WTC11 (cell line): ENCODE results near the gene ANKRD29. TPM values are rescaled to one million over a fixed set of nuclear protein-coding genes. Genes with fewer than 3 reads are reported as not detected.

Source experiments
- ATAC-seq: fragments of 200-7000 bp; cut with Tn5 transposase; 2 replicates; pipeline ENCODE4 v1.10.0; 2021; ENCODE audit warnings: mild to moderate bottlenecking, moderate library complexity
- CTCF ChIA-PET: fragments of 300-600 bp; sonication (Branson Sonifier 250); formaldehyde crosslinking; loops from one replicate; lab custom pipeline; 2021; ENCODE audit warnings: antibody characterized with exemption; lab: Charles Lee
- POLR2A ChIA-PET: fragments of 350-600 bp; sonication (Branson Sonifier 250); formaldehyde crosslinking; loops from one replicate; lab custom pipeline; 2021; ENCODE audit warnings: antibody characterized with exemption; lab: Charles Lee
- DNase-seq: peaks from one replicate; pipeline ENCODE4 v3.0.0; 2021; ENCODE audit warnings: low spot score
- H3K27ac Mint-ChIP-seq: 2 replicates; pipeline ENCODE4 v1.8.0; 2021; ENCODE audit warnings: mixed read lengths
- H3K27me3 Mint-ChIP-seq: 2 replicates; pipeline ENCODE4 v1.8.0; 2021; ENCODE audit warnings: low read depth, mild to moderate bottlenecking, moderate library complexity, mixed read lengths
- H3K36me3 Mint-ChIP-seq: 2 replicates; pipeline ENCODE4 v1.8.0; 2021; ENCODE audit warnings: mixed read lengths
- H3K4me1 Mint-ChIP-seq: 2 replicates; pipeline ENCODE4 v1.8.0; 2022; ENCODE audit warnings: mixed read lengths
- H3K4me3 Mint-ChIP-seq: 2 replicates; pipeline ENCODE4 v1.8.0; 2021; ENCODE audit warnings: mild to moderate bottlenecking, moderate library complexity, mixed read lengths
- H3K9me3 Mint-ChIP-seq: 2 replicates; pipeline ENCODE4 v1.8.0; 2021; ENCODE audit warnings: mixed read lengths
- AFF4 ChIP-seq: sonication (generic); formaldehyde crosslinking; IDR thresholded peaks from 2 replicates; pipeline ENCODE4 v1.8.1; 2023; ENCODE audit warnings: mild to moderate bottlenecking, missing genetic modification reagents, borderline replicate concordance
- ATF6 ChIP-seq: sonication (generic); formaldehyde crosslinking; IDR thresholded peaks from 2 replicates; pipeline ENCODE4 v1.8.1; 2023; ENCODE audit warnings: mild to moderate bottlenecking, missing genetic modification reagents
- E2F5 ChIP-seq: sonication (generic); formaldehyde crosslinking; IDR thresholded peaks from 2 replicates; pipeline ENCODE4 v1.8.1; 2022; ENCODE audit warnings: mild to moderate bottlenecking, moderate library complexity, missing genetic modification reagents
- EMX1 ChIP-seq: fragments of 250-450 bp; sonication (Bioruptor Pico); IDR thresholded peaks from 2 replicates; pipeline ENCODE4 v1.8.0; 2021; ENCODE audit warnings: mild to moderate bottlenecking
- FOXK1 ChIP-seq: sonication (generic); formaldehyde crosslinking; IDR thresholded peaks from 2 replicates; pipeline ENCODE4 v1.8.0; 2022; ENCODE audit warnings: mild to moderate bottlenecking, moderate library complexity, missing genetic modification reagents
- FOXP1 ChIP-seq: sonication (generic); formaldehyde crosslinking; IDR thresholded peaks from 2 replicates; pipeline ENCODE4 v1.8.0; 2022; ENCODE audit warnings: missing genetic modification reagents, mild to moderate bottlenecking, moderate library complexity, borderline replicate concordance
- HMGA2 ChIP-seq: fragments of 250-450 bp; sonication (Bioruptor Pico); IDR thresholded peaks from 2 replicates; pipeline ENCODE4 v1.4.0; 2021; ENCODE audit warnings: mild to moderate bottlenecking, moderate library complexity
- HMGXB4 ChIP-seq: sonication (generic); formaldehyde crosslinking; IDR thresholded peaks from 2 replicates; pipeline ENCODE4 v1.8.1; 2023; ENCODE audit warnings: mild to moderate bottlenecking, moderate library complexity, missing genetic modification reagents
- JAZF1 ChIP-seq: fragments of 250-450 bp; sonication (Bioruptor Pico); IDR thresholded peaks from 2 replicates; pipeline ENCODE4 v1.9.0; 2021; ENCODE audit warnings: moderate library complexity, mild to moderate bottlenecking, inconsistent platforms
- NFATC4 ChIP-seq: fragments of 250-450 bp; sonication (Bioruptor Pico); IDR thresholded peaks from 2 replicates; pipeline ENCODE4 v1.9.0; 2021; ENCODE audit warnings: mild to moderate bottlenecking
- PRRX2 ChIP-seq: fragments of 250-450 bp; sonication (Bioruptor Pico); IDR thresholded peaks from 2 replicates; pipeline ENCODE4 v1.8.0; 2021; ENCODE audit warnings: mild to moderate bottlenecking
- SOX15 ChIP-seq: fragments of 250-450 bp; sonication (Bioruptor Pico); IDR thresholded peaks from 2 replicates; pipeline ENCODE4 v1.9.0; 2021; ENCODE audit warnings: mild to moderate bottlenecking
- SP1 ChIP-seq: sonication (generic); formaldehyde crosslinking; conservative IDR thresholded peaks from 2 replicates; pipeline ENCODE4 v1.8.1; 2022; ENCODE audit warnings: missing genetic modification reagents
- STAT6 ChIP-seq: sonication (generic); formaldehyde crosslinking; conservative IDR thresholded peaks from 2 replicates; pipeline ENCODE4 v1.8.1; 2023; ENCODE audit warnings: mild to moderate bottlenecking, low read depth, missing genetic modification reagents, moderate library complexity
- USF1 ChIP-seq: sonication (generic); formaldehyde crosslinking; IDR thresholded peaks from 2 replicates; pipeline ENCODE4 v1.8.0; 2022; ENCODE audit warnings: mild to moderate bottlenecking, missing genetic modification reagents
- ZNF416 ChIP-seq: fragments of 250-450 bp; sonication (Bioruptor Pico); IDR thresholded peaks from 2 replicates; pipeline ENCODE4 v1.9.0; 2021; ENCODE audit warnings: mild to moderate bottlenecking, inconsistent platforms
- ZNF423 ChIP-seq: fragments of 250-450 bp; sonication (Bioruptor Pico); IDR thresholded peaks from 2 replicates; pipeline ENCODE4 v2.1.2; 2022; ENCODE audit warnings: mild to moderate bottlenecking, moderate library complexity
- ZNF425 ChIP-seq: fragments of 250-450 bp; sonication (Bioruptor Pico); conservative IDR thresholded peaks from 2 replicates; pipeline ENCODE4 v1.9.0; 2021; ENCODE audit warnings: mild to moderate bottlenecking
- ZSCAN18 ChIP-seq: fragments of 250-450 bp; sonication (Bioruptor Pico); IDR thresholded peaks from 2 replicates; pipeline ENCODE4 v2.1.2; 2022; ENCODE audit warnings: mild to moderate bottlenecking, moderate library complexity
- total RNA-seq: library from RNA; stranded (reverse); gene quantifications from 3 replicates; pipeline ENCODE4 v1.2.3, GENCODE V29; 2021

Gene ANKRD29
- total RNA-seq, 1 experiment from 2014 or later: 4.9 TPM

GRCh38 chr18:23646282-23646681 is 16.4 kb downstream of the ANKRD29 start:
- no peak overlapping the region for H3K4me3 Mint-ChIP-seq
- no peak overlapping the region for H3K27ac Mint-ChIP-seq
- peaks cover 11% of the 10 kb centered on the region for H3K36me3 Mint-ChIP-seq
- ChIA-PET POLR2A (no interaction called here), CTCF (no interaction called here)
- peaks cover 13% of the 10 kb centered on the region for H3K4me1 Mint-ChIP-seq
- H3K9me3 Mint-ChIP-seq: peaks cover 16% of the 10 kb centered on the region
- H3K27me3 Mint-ChIP-seq: peaks cover 3% of the 10 kb centered on the region; the same call in 1 of the 2 replicates
- DNase-seq: no peak
- TF ChIP-seq ATF6 (CRISPR knock-in tag) (no peak), USF1 (no peak), HMGA2 (CRISPR knock-in tag) (no peak), FOXP1 (CRISPR knock-in tag) (no peak), FOXK1 (CRISPR knock-in tag) (no peak), ZNF416 (no peak), HMGXB4 (CRISPR knock-in tag) (no peak), PRRX2 (CRISPR knock-in tag) (no peak), AFF4 (CRISPR knock-in tag) (no peak)
- no peak for ATAC-seq

- H3K4me3 Mint-ChIP-seq: no peak overlapping the region
- H3K9me3 Mint-ChIP-seq: peaks cover 16% of the 10 kb centered on the region
- DNase-seq (no peak), ATAC-seq (no peak)
- peaks cover 3% of the 10 kb centered on the region; the same call in 1 of the 2 replicates for H3K27me3 Mint-ChIP-seq
- H3K36me3 Mint-ChIP-seq: peaks cover 11% of the 10 kb centered on the region
- ChIA-PET POLR2A (no interaction called here), CTCF (no interaction called here)
- H3K4me1 Mint-ChIP-seq: peaks cover 13% of the 10 kb centered on the region
- H3K27ac Mint-ChIP-seq: no peak overlapping the region
- no peak for TF ChIP-seq ZNF425 (CRISPR knock-in tag)
- no peak for TF ChIP-seq ZNF423 (CRISPR knock-in tag)
- no peak for TF ChIP-seq SP1 (CRISPR knock-in tag)
- no peak for TF ChIP-seq JAZF1 (CRISPR knock-in tag)
- no peak for TF ChIP-seq E2F5 (CRISPR knock-in tag)
- TF ChIP-seq NFATC4: no peak
- TF ChIP-seq STAT6 (CRISPR knock-in tag): no peak
- TF ChIP-seq ZSCAN18 (CRISPR knock-in tag): no peak
- TF ChIP-seq SOX15 (CRISPR knock-in tag): no peak
- TF ChIP-seq EMX1 (CRISPR knock-in tag): no peak
These were observed 17.0 kb downstream of the ANKRD29 start for GRCh38 chr18:23645568-23646175.
